GM12878 (cell line): ENCODE results near the gene IRF7. TPM values are rescaled to one million over a fixed set of nuclear protein-coding genes. Genes with fewer than 3 reads are reported as not detected.

Experiments
- ATAC-seq: fragments of 200-7000 bp; cut with Tn5 transposase; 3 replicates; pipeline ENCODE4 v1.9.1; 2020; ENCODE audit warnings: mild to moderate bottlenecking, moderate library complexity
- BruUV-seq: library from RNA; stranded (reverse); fragments of 400-500 nt; replicated peaks from 2 replicates; lab custom pipeline; 2021; lab: Mats Ljungman, UMichigan
- CTCF ChIA-PET: fragments of 300-600 bp; sonication (Branson Sonifier 250); formaldehyde crosslinking; extraction: SDS; loops from one replicate; lab custom pipeline; 2021; ENCODE audit warnings: inconsistent platforms; lab: Yijun Ruan, JAX
- POLR2A ChIA-PET: fragments of 350-600 bp; formaldehyde crosslinking; extraction: SDS; loops from one replicate; lab custom pipeline; 2021; ENCODE audit warnings: inconsistent platforms; lab: Charles Lee
- RAD21 ChIA-PET: fragments of 300-600 bp; sonication (Branson Sonifier 250); formaldehyde crosslinking; loops from one replicate; lab custom pipeline; 2023; ENCODE audit warnings: antibody characterized with exemption; ENCODE audit not compliant: unreplicated experiment; lab: Charles Lee
- SMC1A ChIA-PET: fragments of 300-600 bp; sonication (Branson Sonifier 250); formaldehyde crosslinking; loops from one replicate; lab custom pipeline; 2023; ENCODE audit not compliant: unreplicated experiment, uncharacterized antibody; lab: Charles Lee
- DNase-seq: peaks from one replicate; pipeline ENCODE4 v3.0.0-alpha.2; 2011; ENCODE audit warnings: low read depth, low spot score
- FAIRE-seq: peaks from 3 replicates; lab custom pipeline; 2011; peaks lifted over from hg19 to GRCh38; lab: Jason Lieb, UNC
- H2AFZ ChIP-seq: 2 replicates; pipeline ENCODE4 v1.6.0; 2011; ENCODE audit warnings: low read depth, low read length, control low read depth; ENCODE audit not compliant: control insufficient read depth
- H3K27ac ChIP-seq: 2 replicates; pipeline ENCODE4 v1.5.1; 2011; ENCODE audit warnings: control low read depth; ENCODE audit not compliant: control insufficient read depth, insufficient read depth
- H3K27me3 ChIP-seq, 2 experiments: replicated peaks in 1 of 2; 2 replicates each; pipeline versions ENCODE4 v1.6.0 to v1.6.1; 2011; ENCODE audit warnings: low read length in 1 of 2; ENCODE audit not compliant: control insufficient read depth in 2 of 2, insufficient read depth in 2 of 2
- H3K36me3 ChIP-seq, 2 experiments: 2 replicates each; pipeline ENCODE4 v1.5.1; 2011; ENCODE audit warnings: low read length in 1 of 2; ENCODE audit not compliant: control insufficient read depth in 2 of 2, insufficient read depth in 2 of 2
- H3K4me1 ChIP-seq: 2 replicates; pipeline ENCODE4 v1.6.1; 2011; ENCODE audit warnings: mild to moderate bottlenecking, low read length, moderate library complexity, mixed read lengths; ENCODE audit not compliant: control insufficient read depth, insufficient read depth
- H3K4me2 ChIP-seq: 2 replicates; pipeline ENCODE4 v1.6.0; 2011; ENCODE audit warnings: control low read depth; ENCODE audit not compliant: control insufficient read depth, insufficient read depth
- H3K4me3 ChIP-seq: fragments of 200-600 bp; sonication (generic); 2 replicates; pipeline ENCODE4 v1.5.1; 2016
- H3K79me2 ChIP-seq: 2 replicates; pipeline ENCODE4 v1.6.0; 2011; ENCODE audit warnings: low read length; ENCODE audit not compliant: control insufficient read depth, insufficient read depth
- H3K9ac ChIP-seq: 2 replicates; pipeline ENCODE4 v1.8.0; 2011; ENCODE audit warnings: low read length, control low read depth, mixed read lengths; ENCODE audit not compliant: control insufficient read depth, insufficient read depth
- H3K9me3 ChIP-seq: replicated peaks from 3 replicates; pipeline ENCODE4 v1.5.1; 2011; ENCODE audit warnings: mild to moderate bottlenecking, low read length; ENCODE audit not compliant: control insufficient read depth, insufficient read depth
- H4K20me1 ChIP-seq: 2 replicates; pipeline ENCODE4 v1.6.0; 2011; ENCODE audit not compliant: control insufficient read depth, insufficient read depth
- BHLHE40 ChIP-seq, 2 experiments: fragments of 450-650 bp in 1 of 2; IDR thresholded peaks; 2 replicates each; pipeline ENCODE4 v1.6.1; 2011 to 2017; ENCODE audit warnings: low read depth in 2 of 2, borderline replicate concordance in 1 of 2, improper control_type of control experiment in 1 of 2, low read length in 1 of 2, mild to moderate bottlenecking in 1 of 2
- EP300 ChIP-seq, 2 experiments: fragments of 150-350 bp in 1 of 2; IDR thresholded peaks; 2 replicates each; pipeline ENCODE4 v1.6.1; 2011 to 2012; ENCODE audit warnings: low read depth in 2 of 2, low read length in 2 of 2, borderline replicate concordance in 1 of 2, improper control_type of control experiment in 1 of 2, inconsistent platforms in 1 of 2; ENCODE audit not compliant: control insufficient read depth in 1 of 2
- FOS ChIP-seq: IDR thresholded peaks from 3 replicates; pipeline ENCODE4 v1.6.1; 2011; ENCODE audit warnings: borderline replicate concordance; ENCODE audit not compliant: insufficient read length; ENCODE audit errors: extremely low read depth
- GATAD2B ChIP-seq: fragments of 450-650 bp; conservative IDR thresholded peaks from 2 replicates; pipeline ENCODE4 v1.6.1; 2017; ENCODE audit warnings: low read depth, mild to moderate bottlenecking, moderate library complexity
- HDAC2 ChIP-seq: fragments of 200-600 bp; sonication (generic); IDR thresholded peaks from 2 replicates; pipeline ENCODE4 v1.6.1; 2017
- JUNB ChIP-seq: IDR thresholded peaks from 2 replicates; pipeline ENCODE4 v1.6.1; 2016; ENCODE audit warnings: antibody characterized with exemption, mild to moderate bottlenecking
- NR2F1 ChIP-seq: fragments of 450-650 bp; conservative IDR thresholded peaks from 2 replicates; pipeline ENCODE4 v1.6.1; 2017; ENCODE audit warnings: mild to moderate bottlenecking
- RFX5 ChIP-seq: IDR thresholded peaks from 2 replicates; pipeline ENCODE4 v1.6.1; 2011; ENCODE audit warnings: low read depth, low read length, improper control_type of control experiment
- TARDBP ChIP-seq: IDR thresholded peaks from 2 replicates; pipeline ENCODE4 v1.6.1; 2016; ENCODE audit warnings: borderline replicate concordance
- TCF12 ChIP-seq: IDR thresholded peaks from 2 replicates; pipeline ENCODE4 v1.6.1; 2011; ENCODE audit warnings: low read depth, mild to moderate bottlenecking, low read length
- WRNIP1 ChIP-seq: IDR thresholded peaks from 2 replicates; pipeline ENCODE4 v1.6.1; 2011; ENCODE audit warnings: low read depth, low read length, improper control_type of control experiment, borderline replicate concordance
- WGBS: methylation state at CpG from one replicate; pipeline ENCODE4 v1.1.6; 2016; ENCODE audit warnings: low lambda C conversion rate; ENCODE audit not compliant: insufficient replicate concordance, insufficient coverage; ENCODE audit errors: missing lambda C conversion rate; 5-methylcytosine and 5-hydroxymethylcytosine counted together
- in situ Hi-C: fragments of 300-500 bp; cut with MboI; formaldehyde crosslinking; loops from 9 replicates; pipeline ENCODE4 v1.14.3; 2018; ENCODE audit warnings: mixed read lengths
- intact Hi-C: fragments of 100-400 bp; cut with micrococcal nuclease; formaldehyde crosslinking; loops from one replicate; pipeline ENCODE4 v1.14.2; 2022; ENCODE audit not compliant: unreplicated experiment
- polyA plus RNA-seq, 11 experiments: library from polyadenylated mRNA; depleted of rRNA in 4 of 11; unstranded in 6 of 11; stranded (reverse) in 5 of 11; fragments of >200 nt; fragmentation: Nextera tagmentation in 4 of 11; fragmentation: Illumina TruSeq in 1 of 11; extraction: Ambion mirVana in 4 of 11; extraction: Trizol in 1 of 11; gene quantifications; 1 replicate in 1 of 11; 2 replicates in 10 of 11; pipeline versions ENCODE4 v1.2.1 to v1.2.3, GENCODE V29; 2011 to 2016; ENCODE audit warnings: inconsistent platforms in 2 of 11, missing spikeins in 2 of 11, low read depth in 1 of 11
- total RNA-seq, 4 experiments: library from RNA; depleted of rRNA in 3 of 4; stranded (reverse); fragments of >200 nt in 3 of 4; fragmentation: Illumina TruSeq in 1 of 4; extraction: Trizol in 1 of 4; gene quantifications; 2 replicates each; pipeline versions ENCODE4 v1.2.1 to v1.2.3, GENCODE V29; 2013 to 2021
- TF ChIP-seq, protein P1 (sequence below): IDR thresholded peaks from 2 replicates; pipeline ENCODE4 v1.6.1; 2011; ENCODE audit warnings: mild to moderate bottlenecking, low read depth, low read length, moderate library complexity; ENCODE audit not compliant: insufficient replicate concordance
- TF ChIP-seq, protein P2 (sequence below): fragments of 450-650 bp; conservative IDR thresholded peaks from 2 replicates; pipeline ENCODE4 v1.6.1; 2017; ENCODE audit warnings: mild to moderate bottlenecking, moderate library complexity
- TF ChIP-seq, protein P3 (sequence below): fragments of 450-650 bp; IDR thresholded peaks from 2 replicates; pipeline ENCODE4 v1.6.1; 2017; ENCODE audit warnings: borderline replicate concordance

IRF7 gene
- total and polyA plus RNA-seq, 10 of the 15 experiments (the other 5 are each of a cell fraction or from before 2014, with no cell fraction given): 4.4 to 141 (median 67.6) TPM

DNA sequence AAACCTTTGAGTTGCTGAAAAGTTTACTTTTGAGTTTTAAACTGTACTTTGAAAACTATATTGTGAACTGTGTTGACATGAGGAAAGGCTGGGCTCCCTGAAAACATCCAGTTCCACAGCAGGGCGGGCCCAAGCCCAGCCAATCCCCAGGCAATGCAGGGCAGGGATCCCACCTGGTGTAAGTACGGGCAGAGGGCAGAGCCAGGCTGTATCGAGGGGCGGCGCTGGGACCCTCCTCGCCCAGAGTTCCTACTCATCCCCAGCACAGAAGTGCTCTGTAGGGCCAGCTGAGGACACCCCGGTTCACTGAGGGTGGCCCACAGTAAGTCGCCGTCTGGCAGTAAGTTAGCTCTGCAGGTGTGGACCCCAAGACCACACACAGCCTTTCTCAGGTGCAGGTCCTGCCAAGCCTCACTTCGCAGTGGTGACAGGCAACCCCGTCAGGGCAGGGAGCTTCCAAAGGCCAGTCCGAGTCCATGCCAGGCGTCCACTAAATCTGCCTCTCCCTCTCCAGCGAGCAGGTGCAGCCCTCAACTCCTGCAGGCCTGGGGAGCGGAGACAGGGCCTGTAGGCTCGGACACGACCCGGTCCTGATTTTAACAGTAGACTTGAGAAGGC lies 48.6 kb downstream of the IRF7 start:
- Histone ChIP-seq H3K79me2 (peaks cover 27% of the 10 kb centered on the region), H3K9me3 (no peaks in the 10 kb centered on the region), H3K4me1 (peaks cover 13% of the 10 kb centered on the region), H2AFZ (no peak overlapping the region), H3K9ac (peak overlapping the region; percentile 73), H3K36me3 (peaks cover 0 to 4% of the 10 kb centered on the region in 2 experiments; a peak in 2 of 4 replicates), H3K27me3 (no peaks in the 10 kb centered on the region), H3K27ac (peak overlapping the region; percentile 44), H4K20me1 (no peaks in the 10 kb centered on the region), H3K4me2 (peak overlapping the region; percentile 86), H3K4me3 (peak overlapping the region; percentile 97)
- TF ChIP-seq NR2F1 (no peak), GATAD2B (no peak), HDAC2 (no peak), JUNB (no peak), TCF12 (no peak), WRNIP1 (no peak), BHLHE40 (IDR thresholded peaks at IDR 0.05; ENCODE audit: borderline replicate concordance in 1 of 2, low read depth in 2 of 2, low read length in 1 of 2) (no peak), EP300 (IDR thresholded peaks at IDR 0.05; ENCODE audit: borderline replicate concordance in 1 of 2, control insufficient read depth in 1 of 2, low read depth in 2 of 2, low read length in 2 of 2) (no peak), TARDBP (no peak), RFX5 (no peak), FOS (no peak)
- TF ChIP-seq, protein P1, sequence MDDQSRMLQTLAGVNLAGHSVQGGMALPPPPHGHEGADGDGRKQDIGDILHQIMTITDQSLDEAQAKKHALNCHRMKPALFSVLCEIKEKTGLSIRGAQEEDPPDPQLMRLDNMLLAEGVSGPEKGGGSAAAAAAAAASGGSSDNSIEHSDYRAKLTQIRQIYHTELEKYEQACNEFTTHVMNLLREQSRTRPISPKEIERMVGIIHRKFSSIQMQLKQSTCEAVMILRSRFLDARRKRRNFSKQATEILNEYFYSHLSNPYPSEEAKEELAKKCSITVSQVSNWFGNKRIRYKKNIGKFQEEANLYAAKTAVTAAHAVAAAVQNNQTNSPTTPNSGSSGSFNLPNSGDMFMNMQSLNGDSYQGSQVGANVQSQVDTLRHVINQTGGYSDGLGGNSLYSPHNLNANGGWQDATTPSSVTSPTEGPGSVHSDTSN: no peak
- TF ChIP-seq, protein P2, sequence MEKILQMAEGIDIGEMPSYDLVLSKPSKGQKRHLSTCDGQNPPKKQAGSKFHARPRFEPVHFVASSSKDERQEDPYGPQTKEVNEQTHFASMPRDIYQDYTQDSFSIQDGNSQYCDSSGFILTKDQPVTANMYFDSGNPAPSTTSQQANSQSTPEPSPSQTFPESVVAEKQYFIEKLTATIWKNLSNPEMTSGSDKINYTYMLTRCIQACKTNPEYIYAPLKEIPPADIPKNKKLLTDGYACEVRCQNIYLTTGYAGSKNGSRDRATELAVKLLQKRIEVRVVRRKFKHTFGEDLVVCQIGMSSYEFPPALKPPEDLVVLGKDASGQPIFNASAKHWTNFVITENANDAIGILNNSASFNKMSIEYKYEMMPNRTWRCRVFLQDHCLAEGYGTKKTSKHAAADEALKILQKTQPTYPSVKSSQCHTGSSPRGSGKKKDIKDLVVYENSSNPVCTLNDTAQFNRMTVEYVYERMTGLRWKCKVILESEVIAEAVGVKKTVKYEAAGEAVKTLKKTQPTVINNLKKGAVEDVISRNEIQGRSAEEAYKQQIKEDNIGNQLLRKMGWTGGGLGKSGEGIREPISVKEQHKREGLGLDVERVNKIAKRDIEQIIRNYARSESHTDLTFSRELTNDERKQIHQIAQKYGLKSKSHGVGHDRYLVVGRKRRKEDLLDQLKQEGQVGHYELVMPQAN: no peak
- TF ChIP-seq, protein P3, sequence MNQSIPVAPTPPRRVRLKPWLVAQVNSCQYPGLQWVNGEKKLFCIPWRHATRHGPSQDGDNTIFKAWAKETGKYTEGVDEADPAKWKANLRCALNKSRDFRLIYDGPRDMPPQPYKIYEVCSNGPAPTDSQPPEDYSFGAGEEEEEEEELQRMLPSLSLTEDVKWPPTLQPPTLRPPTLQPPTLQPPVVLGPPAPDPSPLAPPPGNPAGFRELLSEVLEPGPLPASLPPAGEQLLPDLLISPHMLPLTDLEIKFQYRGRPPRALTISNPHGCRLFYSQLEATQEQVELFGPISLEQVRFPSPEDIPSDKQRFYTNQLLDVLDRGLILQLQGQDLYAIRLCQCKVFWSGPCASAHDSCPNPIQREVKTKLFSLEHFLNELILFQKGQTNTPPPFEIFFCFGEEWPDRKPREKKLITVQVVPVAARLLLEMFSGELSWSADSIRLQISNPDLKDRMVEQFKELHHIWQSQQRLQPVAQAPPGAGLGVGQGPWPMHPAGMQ: no peak
- intact Hi-C loops (no loop called here), in situ Hi-C loops (no loop called here)
- CTCF ChIA-PET: interaction anchor here (2.3 kb wide), 1 partner anchor 155 kb away, joined by 8 read pairs; no protein-coding TSS in a partner anchor
- POLR2A ChIA-PET: no interaction called here
- DNase-seq (no peak), FAIRE-seq (no peak), ATAC-seq (no peak)
- TSS peak; percentile 85 for BruUV-seq
- RAD21 ChIA-PET: no interaction called here
- SMC1A ChIA-PET: no interaction called here
- 93% methylated on average over 18 of the region's 18 CpGs for WGBS
